Caco-2 (cell line): ENCODE results near the gene MAP3K8. TPM values are rescaled to one million over a fixed set of nuclear protein-coding genes. Genes with fewer than 3 reads are reported as not detected.
"Not testable (repeated sequence)": the region's sequence is repeated elsewhere in the genome, so short reads cannot be mapped to it uniquely, and the experiment has no call there.

Source experiments
- BruUV-seq: library from RNA; stranded (reverse); fragments of 400-500 nt; replicated peaks from 2 replicates; lab custom pipeline; 2021; lab: Mats Ljungman, UMichigan
- CTCF ChIA-PET: fragments of 300-600 bp; sonication (Branson Sonifier 250); formaldehyde crosslinking; loops from one replicate; lab custom pipeline; 2022; ENCODE audit warnings: antibody characterized with exemption; lab: Charles Lee
- POLR2A ChIA-PET: fragments of 300-600 bp; sonication (Branson Sonifier 250); formaldehyde crosslinking; loops from one replicate; lab custom pipeline; 2022; ENCODE audit warnings: antibody characterized with exemption; lab: Charles Lee
- DNase-seq, 2 experiments: peaks; one replicate each; pipeline versions ENCODE4 v3.0.0 to v3.0.0-alpha.2; 2020 to 2022
- H3K27me3 ChIP-seq: replicated peaks from 2 replicates; pipeline ENCODE4 v1.6.0; 2011; ENCODE audit warnings: low read length; ENCODE audit not compliant: control insufficient read depth, insufficient read depth
- H3K36me3 ChIP-seq: 2 replicates; pipeline ENCODE4 v1.5.1; 2011; ENCODE audit warnings: low read length; ENCODE audit not compliant: control insufficient read depth, insufficient read depth
- H3K4me1 ChIP-seq: fragments of 250-450 bp; sonication (Bioruptor Pico); 2 replicates; pipeline ENCODE4 v1.5.1; 2020; ENCODE audit warnings: mild to moderate bottlenecking
- H3K4me3 ChIP-seq: 2 replicates; pipeline ENCODE4 v1.5.1; 2011; ENCODE audit warnings: low read depth, mild to moderate bottlenecking, control low read depth, low read length
- H3K9me3 ChIP-seq: fragments of 250-450 bp; sonication (Bioruptor Pico); 2 replicates; pipeline ENCODE4 v1.5.1; 2020; ENCODE audit warnings: mild to moderate bottlenecking, moderate library complexity
- H3K27ac Mint-ChIP-seq: one replicate; pipeline ENCODE4 v1.8.0; 2022; ENCODE audit warnings: mixed read lengths; ENCODE audit not compliant: unreplicated experiment
- H3K27me3 Mint-ChIP-seq: one replicate; pipeline ENCODE4 v1.8.0; 2022; ENCODE audit warnings: mixed read lengths; ENCODE audit not compliant: insufficient read depth, unreplicated experiment
- H3K36me3 Mint-ChIP-seq: one replicate; pipeline ENCODE4 v1.8.0; 2022; ENCODE audit warnings: mild to moderate bottlenecking, mixed read lengths; ENCODE audit not compliant: insufficient read depth, unreplicated experiment
- H3K4me1 Mint-ChIP-seq: one replicate; pipeline ENCODE4 v1.8.0; 2022; ENCODE audit warnings: low read depth, mixed read lengths; ENCODE audit not compliant: unreplicated experiment
- H3K4me3 Mint-ChIP-seq: one replicate; pipeline ENCODE4 v1.8.0; 2022; ENCODE audit warnings: mild to moderate bottlenecking, moderate library complexity, mixed read lengths; ENCODE audit not compliant: unreplicated experiment
- H3K9me3 Mint-ChIP-seq: one replicate; pipeline ENCODE4 v1.8.0; 2022; ENCODE audit warnings: mixed read lengths; ENCODE audit not compliant: unreplicated experiment
- intact Hi-C: fragments of 100-400 bp; cut with micrococcal nuclease; formaldehyde crosslinking; loops from one replicate; pipeline ENCODE4 v1.10.0; 2022; ENCODE audit not compliant: unreplicated experiment
- total RNA-seq: library from RNA; stranded (reverse); gene quantifications from 2 replicates; pipeline ENCODE4 v1.2.3, GENCODE V29; 2022
- TF ChIP-seq, protein P1 (sequence below), 2 experiments: fragments of 200-600 bp in 1 of 2; IDR thresholded peaks; 1 replicate in 1 of 2; 2 replicates in 1 of 2; pipeline versions ENCODE4 v1.5.1 to v1.8.0; 2011 to 2022; ENCODE audit warnings: antibody characterized with exemption in 1 of 2, control low read depth in 1 of 2, inconsistent platforms in 1 of 2, low read depth in 1 of 2, low read length in 1 of 2, mild to moderate bottlenecking in 1 of 2, moderate library complexity in 1 of 2; ENCODE audit not compliant: insufficient read depth in 1 of 2, severe bottlenecking in 1 of 2, unreplicated experiment in 1 of 2

MAP3K8 gene
- total RNA-seq, 1 experiment from 2014 or later: 17.9 TPM

DNA sequence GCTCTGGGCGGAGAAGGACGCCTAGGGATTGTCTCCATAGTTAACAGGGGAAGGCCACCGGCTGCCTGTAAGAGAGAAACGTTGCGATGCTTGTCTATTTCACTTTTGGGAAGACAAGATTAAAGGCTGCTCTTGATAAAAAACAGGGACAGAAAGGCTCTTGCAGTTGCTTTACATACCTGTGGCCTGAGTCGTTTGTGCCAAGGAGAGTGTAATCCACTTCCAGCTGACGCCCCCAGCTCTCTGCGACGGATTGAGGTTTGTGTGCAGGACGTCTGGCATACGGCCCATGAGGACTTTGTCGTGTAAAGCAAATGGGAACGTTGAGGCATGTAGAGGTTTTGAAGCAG lies 1.1 kb downstream of the MAP3K8 start:
- H3K36me3 ChIP-seq: peaks cover 3% of the 10 kb centered on the region; the same call in 1 of the 2 replicates
- intact Hi-C loops: no loop called here
- peak overlapping the region; percentile 92 for H3K4me3 Mint-ChIP-seq
- TSS peak; percentile 35 for BruUV-seq
- ChIA-PET POLR2A (interaction anchor here (0.6 to 5.1 kb wide), 3 partner anchors 12 to 93 kb away, joined by 9 to 98 read pairs (median 13); no protein-coding TSS in a partner anchor), CTCF (interaction anchor here (0.5 to 2.9 kb wide), 5 partner anchors 12 to 156 kb away, joined by 3 to 38 read pairs (median 4); no protein-coding TSS in a partner anchor)
- peaks cover 58% of the 10 kb centered on the region for H3K4me1 Mint-ChIP-seq
- H3K27me3 ChIP-seq: no peaks in the 10 kb centered on the region
- H3K27ac Mint-ChIP-seq: peak overlapping the region; percentile 97
- H3K4me1 ChIP-seq: peaks cover 48% of the 10 kb centered on the region
- TF ChIP-seq, protein P1, sequence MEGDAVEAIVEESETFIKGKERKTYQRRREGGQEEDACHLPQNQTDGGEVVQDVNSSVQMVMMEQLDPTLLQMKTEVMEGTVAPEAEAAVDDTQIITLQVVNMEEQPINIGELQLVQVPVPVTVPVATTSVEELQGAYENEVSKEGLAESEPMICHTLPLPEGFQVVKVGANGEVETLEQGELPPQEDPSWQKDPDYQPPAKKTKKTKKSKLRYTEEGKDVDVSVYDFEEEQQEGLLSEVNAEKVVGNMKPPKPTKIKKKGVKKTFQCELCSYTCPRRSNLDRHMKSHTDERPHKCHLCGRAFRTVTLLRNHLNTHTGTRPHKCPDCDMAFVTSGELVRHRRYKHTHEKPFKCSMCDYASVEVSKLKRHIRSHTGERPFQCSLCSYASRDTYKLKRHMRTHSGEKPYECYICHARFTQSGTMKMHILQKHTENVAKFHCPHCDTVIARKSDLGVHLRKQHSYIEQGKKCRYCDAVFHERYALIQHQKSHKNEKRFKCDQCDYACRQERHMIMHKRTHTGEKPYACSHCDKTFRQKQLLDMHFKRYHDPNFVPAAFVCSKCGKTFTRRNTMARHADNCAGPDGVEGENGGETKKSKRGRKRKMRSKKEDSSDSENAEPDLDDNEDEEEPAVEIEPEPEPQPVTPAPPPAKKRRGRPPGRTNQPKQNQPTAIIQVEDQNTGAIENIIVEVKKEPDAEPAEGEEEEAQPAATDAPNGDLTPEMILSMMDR (IDR thresholded peaks at IDR 0.05; ENCODE audit: insufficient read depth in 1 of 2, low read depth in 1 of 2, low read length in 1 of 2, severe bottlenecking in 1 of 2, unreplicated experiment in 1 of 2): no peak
- H3K36me3 Mint-ChIP-seq: peaks cover 57% of the 10 kb centered on the region
- H3K27me3 Mint-ChIP-seq: no peaks in the 10 kb centered on the region
- no peaks in the 10 kb centered on the region for H3K9me3 Mint-ChIP-seq
- no peaks in the 10 kb centered on the region for H3K9me3 ChIP-seq
- H3K4me3 ChIP-seq: peak overlapping the region; percentile 91
- no peak for DNase-seq

DNA sequence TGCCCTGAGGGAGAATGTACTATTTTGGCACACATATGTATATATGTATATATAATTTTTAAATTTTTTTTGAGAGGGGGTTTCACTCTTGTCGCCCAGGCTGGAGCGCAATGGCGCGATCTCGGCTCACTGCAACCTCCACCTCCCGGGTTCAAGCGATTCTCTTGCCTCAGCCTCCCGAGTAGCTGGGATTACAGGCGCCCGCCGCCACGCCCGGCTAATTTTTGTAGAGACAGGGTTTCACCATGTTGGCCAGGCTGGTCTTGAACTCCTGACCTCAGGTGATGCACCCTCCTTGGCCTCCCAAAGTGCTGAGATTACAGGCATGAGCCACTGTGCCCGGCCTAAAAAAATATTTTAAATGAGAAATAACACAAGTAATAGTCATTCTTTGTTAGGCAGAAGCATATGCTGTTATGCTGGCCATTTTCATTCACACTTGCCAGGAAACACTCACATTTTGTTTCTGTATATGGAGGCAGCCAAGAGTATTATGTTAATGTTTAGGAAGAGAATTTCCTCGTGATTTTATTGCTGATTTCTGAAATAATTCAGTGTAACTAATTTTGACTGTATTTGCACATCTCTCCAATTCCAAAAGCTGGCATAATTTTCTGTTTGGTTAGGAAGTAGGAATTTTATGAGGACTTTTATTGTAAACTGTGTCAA lies 1.6 kb downstream of the MAP3K8 start:
- H3K27me3 ChIP-seq, DNase-seq, intact Hi-C loops, BruUV-seq, H3K9me3 ChIP-seq, H3K27me3 Mint-ChIP-seq, H3K9me3 Mint-ChIP-seq, H3K36me3 ChIP-seq: not testable (repeated sequence)
- ChIA-PET CTCF (interaction anchor here (0.5 to 1.3 kb wide), 3 partner anchors 41 to 155 kb away, joined by 3 to 4 read pairs (median 4); no protein-coding TSS in a partner anchor), POLR2A (interaction anchor here (0.6 to 5.1 kb wide), 2 partner anchors 13 to 17 kb away, joined by 9 to 98 read pairs; no protein-coding TSS in a partner anchor)
- H3K4me1 ChIP-seq: peaks cover 47% of the 10 kb centered on the region
- peaks cover 56% of the 10 kb centered on the region for H3K4me1 Mint-ChIP-seq
- H3K4me3 ChIP-seq: peak overlapping the region; percentile 91
- peak overlapping the region; percentile 92 for H3K4me3 Mint-ChIP-seq
- H3K36me3 Mint-ChIP-seq: peaks cover 63% of the 10 kb centered on the region
- peak overlapping the region; percentile 97 for H3K27ac Mint-ChIP-seq

DNA sequence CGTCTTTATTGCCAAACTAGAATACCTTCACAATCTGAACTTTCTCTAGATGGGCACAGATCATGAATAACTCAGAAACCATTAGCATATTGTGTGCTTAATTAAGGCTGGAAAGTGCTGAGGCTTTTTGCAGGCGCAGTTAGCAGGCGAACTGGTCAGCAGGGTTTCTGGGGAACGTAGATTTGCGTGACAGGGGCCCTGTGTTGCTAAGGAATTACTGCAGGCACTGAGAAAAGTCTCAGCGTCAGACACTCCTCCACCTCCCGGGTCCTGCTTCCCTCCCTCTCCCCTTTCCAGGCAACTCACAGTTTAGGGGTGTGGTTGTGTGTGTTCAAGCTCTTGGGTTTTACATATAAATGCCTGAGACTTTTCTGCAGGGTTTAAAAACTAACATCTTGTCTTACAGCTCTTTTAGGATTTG lies 2.2 kb downstream of the MAP3K8 start:
- Histone ChIP-seq H3K27me3 (no peaks in the 10 kb centered on the region), H3K9me3 (no peaks in the 10 kb centered on the region), H3K4me3 (no peak overlapping the region), H3K36me3 (peaks cover 3% of the 10 kb centered on the region; the same call in 1 of the 2 replicates), H3K4me1 (peaks cover 41% of the 10 kb centered on the region)
- DNase-seq: peak; percentile 33 to 44
- BruUV-seq: no TSS peak
- ChIA-PET CTCF (no interaction called here), POLR2A (no interaction called here)
- Mint-ChIP-seq H3K9me3 (no peaks in the 10 kb centered on the region), H3K4me1 (peaks cover 50% of the 10 kb centered on the region), H3K27ac (peak overlapping the region; percentile 58), H3K27me3 (no peaks in the 10 kb centered on the region), H3K36me3 (peaks cover 69% of the 10 kb centered on the region), H3K4me3 (peak overlapping the region; percentile 92)
- TF ChIP-seq, protein P1 (IDR thresholded peaks at IDR 0.05; ENCODE audit: insufficient read depth in 1 of 2, low read depth in 1 of 2, low read length in 1 of 2, severe bottlenecking in 1 of 2, unreplicated experiment in 1 of 2): no peak
- intact Hi-C loops: no loop called here
